ENCODE measurements around the gene MRFAP1L1.

The MRFAP1L1 gene

GRCh38 chr4:6705646-6706045 is 4.0 kb downstream of the MRFAP1L1 start:
- Mint-ChIP-seq H3K4me3 (peak overlapping the region; percentile 22 to 81), H3K27me3 (no peaks in the 10 kb centered on the region), H3K27ac (peak overlapping the region in 1 of 2 donors; percentile 91), H3K9me3 (peaks cover 0 to 5% of the 10 kb centered on the region in 2 donors), H3K4me1 (peaks cover 68% of the 10 kb centered on the region)
- peak; percentile 67 for ATAC-seq
- no peak for DNase-seq

- H3K27ac Mint-ChIP-seq: peak overlapping the region in 1 of 2 donors; percentile 49
- peaks cover 0 to 5% of the 10 kb centered on the region in 2 donors for H3K9me3 Mint-ChIP-seq
- H3K4me3 Mint-ChIP-seq: peak overlapping the region; percentile 19 to 48
- H3K27me3 Mint-ChIP-seq: no peaks in the 10 kb centered on the region
- ATAC-seq: peak; percentile 42
- no peak for DNase-seq
- H3K4me1 Mint-ChIP-seq: peaks cover 70% of the 10 kb centered on the region
These were observed 5.9 kb downstream of the MRFAP1L1 start for GRCh38 chr4:6703786-6704185.

GRCh38 chr4:6702761-6703160 is 6.9 kb downstream of the MRFAP1L1 start:
- peaks cover 0 to 5% of the 10 kb centered on the region in 2 donors for H3K9me3 Mint-ChIP-seq
- DNase-seq (no peak), ATAC-seq (no peak)
- no peaks in the 10 kb centered on the region for H3K27me3 Mint-ChIP-seq
- H3K4me3 Mint-ChIP-seq: no peak overlapping the region
- H3K27ac Mint-ChIP-seq: peak overlapping the region in 1 of 2 donors; percentile 17
- peaks cover 68% of the 10 kb centered on the region for H3K4me1 Mint-ChIP-seq

GRCh38 chr4:6701371-6701770 is 8.3 kb downstream of the MRFAP1L1 start:
- ATAC-seq: no peak
- H3K9me3 Mint-ChIP-seq: peaks cover 0 to 5% of the 10 kb centered on the region in 2 donors
- no peak overlapping the region for H3K27ac Mint-ChIP-seq
- peak in 1 of 2 donors; percentile 48 for DNase-seq
- H3K4me3 Mint-ChIP-seq: no peak overlapping the region
- peaks cover 64% of the 10 kb centered on the region for H3K4me1 Mint-ChIP-seq
- no peaks in the 10 kb centered on the region for H3K27me3 Mint-ChIP-seq

GRCh38 chr4:6699903-6700302 is 9.8 kb downstream of the MRFAP1L1 start:
- no peak for ATAC-seq

GRCh38 chr4:6699388-6699787 is 10.3 kb downstream of the MRFAP1L1 start:
- ATAC-seq (no peak), DNase-seq (no peak)
- H3K9me3 Mint-ChIP-seq: peaks cover 0 to 5% of the 10 kb centered on the region in 2 donors
- H3K4me3 Mint-ChIP-seq: no peak overlapping the region
- peaks cover 64% of the 10 kb centered on the region for H3K4me1 Mint-ChIP-seq
- H3K27me3 Mint-ChIP-seq: no peaks in the 10 kb centered on the region
- H3K27ac Mint-ChIP-seq: peak overlapping the region in 1 of 2 donors; percentile 42

More at GRCh38 chr4:6699903-6700302, 9.8 kb downstream of the MRFAP1L1 start:
- peaks cover 64% of the 10 kb centered on the region for H3K4me1 Mint-ChIP-seq
- peaks cover 0 to 5% of the 10 kb centered on the region in 2 donors for H3K9me3 Mint-ChIP-seq
- H3K27ac Mint-ChIP-seq: peak overlapping the region in 1 of 2 donors; percentile 42
- DNase-seq: no peak
- no peak overlapping the region for H3K4me3 Mint-ChIP-seq
- no peaks in the 10 kb centered on the region for H3K27me3 Mint-ChIP-seq

- ATAC-seq: no peak
- no peaks in the 10 kb centered on the region for H3K9me3 Mint-ChIP-seq
- no peak for DNase-seq
- peaks cover 74% of the 10 kb centered on the region for H3K4me1 Mint-ChIP-seq
- no peaks in the 10 kb centered on the region for H3K27me3 Mint-ChIP-seq
- peak overlapping the region in 1 of 2 donors; percentile 81 for H3K4me3 Mint-ChIP-seq
- peak overlapping the region in 1 of 2 donors; percentile 21 for H3K27ac Mint-ChIP-seq
These were observed 12.5 kb downstream of the MRFAP1L1 start for GRCh38 chr4:6697131-6697530.

- no peaks in the 10 kb centered on the region for H3K9me3 Mint-ChIP-seq
- H3K4me1 Mint-ChIP-seq: peaks cover 75% of the 10 kb centered on the region
- no peaks in the 10 kb centered on the region for H3K27me3 Mint-ChIP-seq
- peak overlapping the region; percentile 72 to 81 for H3K4me3 Mint-ChIP-seq
- H3K27ac Mint-ChIP-seq: peak overlapping the region; percentile 97 to 99
- DNase-seq (no peak), ATAC-seq (peak; percentile 56)
These were observed 13.1 kb downstream of the MRFAP1L1 start for GRCh38 chr4:6696611-6697010.

GRCh38 chr4:6695660-6696610 is 13.7 kb downstream of the MRFAP1L1 start:
- DNase-seq (peak in 1 of 2 donors; percentile 52), ATAC-seq (peak; percentile 68)
- Mint-ChIP-seq H3K9me3 (no peaks in the 10 kb centered on the region), H3K27ac (peak overlapping the region; percentile 97 to 99), H3K4me3 (peak overlapping the region; percentile 72 to 81), H3K4me1 (peaks cover 79% of the 10 kb centered on the region), H3K27me3 (no peaks in the 10 kb centered on the region)

GRCh38 chr4:6694177-6694901 is 15.3 kb downstream of the MRFAP1L1 start:
- H3K9me3 Mint-ChIP-seq: no peaks in the 10 kb centered on the region
- ATAC-seq: peak; percentile 8
- H3K27me3 Mint-ChIP-seq: no peaks in the 10 kb centered on the region
- peaks cover 88% of the 10 kb centered on the region for H3K4me1 Mint-ChIP-seq
- H3K4me3 Mint-ChIP-seq: peak overlapping the region; percentile 79 to 81
- no peak for DNase-seq
- peak overlapping the region; percentile 97 to 98 for H3K27ac Mint-ChIP-seq

- peaks cover 90% of the 10 kb centered on the region for H3K4me1 Mint-ChIP-seq
- peak within 1 kb of the TSS; percentile 97 to 98 for H3K27ac Mint-ChIP-seq
- H3K9me3 Mint-ChIP-seq: no peaks in the 10 kb centered on the region
- no peaks in the 10 kb centered on the region for H3K27me3 Mint-ChIP-seq
- ATAC-seq (no peak), DNase-seq (no peak)
- peak within 1 kb of the TSS; percentile 79 to 81 for H3K4me3 Mint-ChIP-seq
These were observed 16.2 kb downstream of the MRFAP1L1 start, which contains the start of gene S100P for GRCh38 chr4:6693231-6694176. S100P (plus strand) TSS chr4:6693878; CDS start chr4:6693933, 55 bp downstream.

- ATAC-seq (no peak), DNase-seq (no peak)
- Mint-ChIP-seq H3K4me3 (peak overlapping the region in 1 of 2 donors; percentile 81), H3K27me3 (no peaks in the 10 kb centered on the region), H3K9me3 (no peaks in the 10 kb centered on the region), H3K4me1 (peaks cover 90% of the 10 kb centered on the region), H3K27ac (peak overlapping the region; percentile 68 to 98)
These were observed 16.9 kb downstream of the MRFAP1L1 start for GRCh38 chr4:6692806-6693205.

- Mint-ChIP-seq H3K4me1 (peaks cover 92% of the 10 kb centered on the region), H3K4me3 (peak overlapping the region in 1 of 2 donors; percentile 81), H3K27me3 (no peaks in the 10 kb centered on the region), H3K9me3 (no peaks in the 10 kb centered on the region), H3K27ac (peak overlapping the region; percentile 68 to 98)
- DNase-seq: no peak
- no peak for ATAC-seq
These were observed 17.3 kb downstream of the MRFAP1L1 start for GRCh38 chr4:6692379-6692778.

- ATAC-seq (peak; percentile 16), DNase-seq (no peak)
- peak overlapping the region; percentile 93 to 97 for H3K27ac Mint-ChIP-seq
- no peaks in the 10 kb centered on the region for H3K9me3 Mint-ChIP-seq
- peak overlapping the region; percentile 78 to 91 for H3K4me3 Mint-ChIP-seq
- H3K27me3 Mint-ChIP-seq: no peaks in the 10 kb centered on the region
- H3K4me1 Mint-ChIP-seq: peaks cover 83% of the 10 kb centered on the region
These were observed 20.1 kb downstream of the MRFAP1L1 start for GRCh38 chr4:6689506-6689960.

Measured in stimulated activated naive CD8-positive, alpha-beta T cell treated with anti-CD3 and anti-CD28 coated beads, Interleukin-15, amount 100 ng/mL, for 72 hours (primary cell).